Kasumi-1 (cell line): ENCODE measurements around the gene HBEGF.

Experiments
- DNase-seq, 2 experiments: peaks; one replicate each; lab custom pipeline; 2025; lab: John Stamatoyannopoulos, UW

HBEGF gene

GRCh38 chr5:140336388-140336787, 10.0 kb downstream of the HBEGF start:
- no peak for DNase-seq

GRCh38 chr5:140331638-140332037, 14.8 kb downstream of the HBEGF start:
- DNase-seq, result no peak

- DNase-seq, result no peak
Measured at GRCh38 chr5:140329739-140330481, 16.5 kb downstream of the HBEGF start.

GRCh38 chr5:140328036-140328764, 18.2 kb downstream of the HBEGF start:
- DNase-seq, result no peak

- no peak for DNase-seq
Measured at GRCh38 chr5:140327589-140327988, 18.8 kb downstream of the HBEGF start.

GRCh38 chr5:140325486-140325885, 20.9 kb downstream of the HBEGF start:
- no peak for DNase-seq

GRCh38 chr5:140324617-140325241, 21.7 kb downstream of the HBEGF start:
- no peak for DNase-seq

- no peak for DNase-seq
Measured at GRCh38 chr5:140324041-140324600, 22.3 kb downstream of the HBEGF start.

GRCh38 chr5:140322751-140323731, 23.4 kb downstream of the HBEGF start:
- DNase-seq, result no peak

GRCh38 chr5:140321796-140322195, 24.6 kb downstream of the HBEGF start:
- DNase-seq, result peak; percentile 21 to 25

GRCh38 chr5:140319833-140320232, 26.6 kb downstream of the HBEGF start:
- DNase-seq, result peak; percentile 39 to 58

GRCh38 chr5:140318792-140319191, 27.6 kb downstream of the HBEGF start:
- DNase-seq, result no peak

- no peak for DNase-seq
Measured at GRCh38 chr5:140317859-140318258, 28.5 kb downstream of the HBEGF start.

GRCh38 chr5:140312791-140313189, 33.6 kb downstream of the HBEGF start:
- no peak for DNase-seq

GRCh38 chr5:140312067-140312790, 34.2 kb downstream of the HBEGF start:
- DNase-seq, result peak; percentile 71 to 76

- no peak for DNase-seq
Measured at GRCh38 chr5:140311011-140311467, 35.4 kb downstream of the HBEGF start.

GRCh38 chr5:140310434-140310833, 36.0 kb downstream of the HBEGF start:
- DNase-seq, result no peak

- DNase-seq, result no peak
Measured at GRCh38 chr5:140309706-140310249, 36.6 kb downstream of the HBEGF start.

- DNase-seq, result no peak
Measured at GRCh38 chr5:140305471-140305870, 40.9 kb downstream of the HBEGF start.

GRCh38 chr5:140303966-140304365, 42.4 kb downstream of the HBEGF start:
- no peak for DNase-seq
